OCI-LY7 (cell line): Measurements from ENCODE around the gene GRID1.

ENCODE experiments used
- EZH2phosphoT487 ChIP-seq: fragments of 200-600 bp; sonication (generic); IDR thresholded peaks from 2 replicates; pipeline ENCODE4 v1.6.1; 2018; ENCODE audit warnings: low read depth, borderline replicate concordance, mild to moderate bottlenecking, mixed run types, antibody characterized with exemption, low read length, moderate library complexity, mixed read lengths
- TF ChIP-seq, protein P1 (sequence below): fragments of 200-600 bp; sonication (generic); conservative IDR thresholded peaks from 2 replicates; pipeline ENCODE4 v1.5.1; 2014; ENCODE audit warnings: mild to moderate bottlenecking, antibody characterized with exemption, low read length, moderate library complexity, mixed read lengths

DNA sequence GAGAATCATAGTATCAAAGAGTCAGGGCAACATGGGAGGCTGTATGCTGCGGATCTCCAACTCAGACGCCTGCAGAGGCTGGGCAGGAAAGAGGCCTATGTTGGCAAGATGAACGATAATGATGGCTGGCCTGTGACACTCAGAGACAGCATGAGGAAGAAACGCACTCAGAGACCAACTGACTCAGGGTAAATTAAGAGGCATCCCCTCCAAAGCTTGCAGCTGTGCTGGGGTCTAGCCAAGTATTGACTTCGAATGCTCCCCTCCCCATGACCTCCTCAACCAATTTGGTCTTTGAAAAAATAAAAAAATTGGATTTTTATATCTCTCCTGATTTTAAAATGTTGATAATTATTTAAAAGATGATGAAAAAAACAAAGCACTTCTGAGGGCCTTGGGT, 718.9 kb downstream of the GRID1 start:
- TF ChIP-seq, protein P1, sequence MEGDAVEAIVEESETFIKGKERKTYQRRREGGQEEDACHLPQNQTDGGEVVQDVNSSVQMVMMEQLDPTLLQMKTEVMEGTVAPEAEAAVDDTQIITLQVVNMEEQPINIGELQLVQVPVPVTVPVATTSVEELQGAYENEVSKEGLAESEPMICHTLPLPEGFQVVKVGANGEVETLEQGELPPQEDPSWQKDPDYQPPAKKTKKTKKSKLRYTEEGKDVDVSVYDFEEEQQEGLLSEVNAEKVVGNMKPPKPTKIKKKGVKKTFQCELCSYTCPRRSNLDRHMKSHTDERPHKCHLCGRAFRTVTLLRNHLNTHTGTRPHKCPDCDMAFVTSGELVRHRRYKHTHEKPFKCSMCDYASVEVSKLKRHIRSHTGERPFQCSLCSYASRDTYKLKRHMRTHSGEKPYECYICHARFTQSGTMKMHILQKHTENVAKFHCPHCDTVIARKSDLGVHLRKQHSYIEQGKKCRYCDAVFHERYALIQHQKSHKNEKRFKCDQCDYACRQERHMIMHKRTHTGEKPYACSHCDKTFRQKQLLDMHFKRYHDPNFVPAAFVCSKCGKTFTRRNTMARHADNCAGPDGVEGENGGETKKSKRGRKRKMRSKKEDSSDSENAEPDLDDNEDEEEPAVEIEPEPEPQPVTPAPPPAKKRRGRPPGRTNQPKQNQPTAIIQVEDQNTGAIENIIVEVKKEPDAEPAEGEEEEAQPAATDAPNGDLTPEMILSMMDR: no peak
- TF ChIP-seq EZH2phosphoT487: no peak
